Type B pancreatic cell (in vitro differentiated cells): Measurements from ENCODE around the gene ROR2. TPM values are rescaled to one million over a fixed set of nuclear protein-coding genes. Genes with fewer than 3 reads are reported as not detected.

Source experiments
- DNase-seq: peaks from one replicate; pipeline ENCODE4 v3.0.0; 2021; ENCODE audit warnings: mixed read lengths; ENCODE audit not compliant: unreplicated experiment; ENCODE audit errors: extremely low spot score
- H3K27ac Mint-ChIP-seq: 2 replicates; pipeline ENCODE4 v1.8.0; 2021; ENCODE audit warnings: mild to moderate bottlenecking, mixed read lengths
- H3K27me3 Mint-ChIP-seq: 2 replicates; pipeline ENCODE4 v1.8.0; 2021; ENCODE audit warnings: mixed read lengths
- H3K36me3 Mint-ChIP-seq: 2 replicates; pipeline ENCODE4 v1.8.0; 2021; ENCODE audit warnings: mixed read lengths
- H3K4me1 Mint-ChIP-seq: one replicate; pipeline ENCODE4 v1.8.0; 2021; ENCODE audit warnings: mixed read lengths; ENCODE audit not compliant: unreplicated experiment
- H3K4me3 Mint-ChIP-seq: 2 replicates; pipeline ENCODE4 v1.8.0; 2021; ENCODE audit warnings: mild to moderate bottlenecking, mixed read lengths
- H3K9me3 Mint-ChIP-seq: 2 replicates; pipeline ENCODE4 v1.8.0; 2021; ENCODE audit warnings: mixed read lengths
- CTCF ChIP-seq: fragments of 200-600 bp; sonication (generic); conservative IDR thresholded peaks from 2 replicates; pipeline ENCODE4 v1.5.0; 2021; ENCODE audit warnings: antibody characterized with exemption, mild to moderate bottlenecking
- total RNA-seq: library from RNA; stranded (reverse); gene quantifications from 2 replicates; pipeline ENCODE4 v1.2.1, GENCODE V29; 2021; ENCODE audit warnings: low replicate concordance

Gene ROR2
- total RNA-seq, 1 donor from 2014 or later: 48.9 TPM

- Mint-ChIP-seq H3K4me1 (peaks cover 43% of the 10 kb centered on the region), H3K4me3 (no peak overlapping the region), H3K27me3 (peaks cover 20% of the 10 kb centered on the region), H3K9me3 (peaks cover 4% of the 10 kb centered on the region), H3K36me3 (peaks cover 30% of the 10 kb centered on the region), H3K27ac (no peak overlapping the region)
- no peak for TF ChIP-seq CTCF
- DNase-seq: no peak
Measured at GRCh38 chr9:91882627-91883026, 67.4 kb downstream of the ROR2 start.

- peaks cover 6% of the 10 kb centered on the region for H3K9me3 Mint-ChIP-seq
- TF ChIP-seq CTCF: no peak
Measured at GRCh38 chr9:91880378-91880972, 69.6 kb downstream of the ROR2 start.

GRCh38 chr9:91879231-91879630 lies 70.8 kb downstream of the ROR2 start:
- DNase-seq: no peak
- TF ChIP-seq CTCF: no peak
- Mint-ChIP-seq H3K4me3 (no peak overlapping the region), H3K27me3 (peaks cover 34% of the 10 kb centered on the region), H3K9me3 (peaks cover 10% of the 10 kb centered on the region), H3K36me3 (peaks cover 51% of the 10 kb centered on the region), H3K27ac (no peak overlapping the region), H3K4me1 (peaks cover 38% of the 10 kb centered on the region)

More at GRCh38 chr9:91880378-91880972, 69.6 kb downstream of the ROR2 start:
- Mint-ChIP-seq H3K4me1 (peaks cover 42% of the 10 kb centered on the region), H3K36me3 (peaks cover 47% of the 10 kb centered on the region), H3K27ac (no peak overlapping the region), H3K27me3 (peaks cover 31% of the 10 kb centered on the region), H3K4me3 (no peak overlapping the region)
- no peak for DNase-seq

GRCh38 chr9:91873637-91874051 lies 76.4 kb downstream of the ROR2 start:
- Mint-ChIP-seq H3K4me3 (no peak overlapping the region), H3K9me3 (peaks cover 6% of the 10 kb centered on the region), H3K36me3 (peaks cover 28% of the 10 kb centered on the region), H3K27me3 (peaks cover 42% of the 10 kb centered on the region), H3K4me1 (peaks cover 62% of the 10 kb centered on the region), H3K27ac (no peak overlapping the region)
- DNase-seq: no peak
- TF ChIP-seq CTCF: no peak

GRCh38 chr9:91868732-91869391 lies 81.2 kb downstream of the ROR2 start:
- no peaks in the 10 kb centered on the region for H3K9me3 Mint-ChIP-seq
- no peak for TF ChIP-seq CTCF
- peaks cover 28% of the 10 kb centered on the region for H3K27me3 Mint-ChIP-seq
- peaks cover 9% of the 10 kb centered on the region for H3K36me3 Mint-ChIP-seq
- DNase-seq: no peak
- no peak overlapping the region for H3K27ac Mint-ChIP-seq
- H3K4me1 Mint-ChIP-seq: peaks cover 62% of the 10 kb centered on the region
- no peak overlapping the region for H3K4me3 Mint-ChIP-seq
